B cell (primary cell): ENCODE results near the gene CRY1. TPM values are rescaled to one million over a fixed set of nuclear protein-coding genes. Genes with fewer than 3 reads are reported as not detected.

Source experiments
- ATAC-seq: fragments of 200-7000 bp; cut with Tn5 transposase; one replicate; pipeline ENCODE4 v1.10.0; 2021; ENCODE audit warnings: low read depth, mild to moderate bottlenecking, moderate number of reproducible peaks, moderate library complexity
- CTCF ChIA-PET: fragments of 350-600 bp; sonication (Branson Sonifier 250); formaldehyde crosslinking; loops from one replicate; lab custom pipeline; 2021; ENCODE audit warnings: antibody characterized with exemption, inconsistent platforms; lab: Charles Lee
- POLR2A ChIA-PET: fragments of 350-600 bp; sonication (Branson Sonifier 250); formaldehyde crosslinking; loops from one replicate; lab custom pipeline; 2021; ENCODE audit warnings: antibody characterized with exemption; lab: Charles Lee
- DNase-seq: peaks from one replicate; pipeline ENCODE4 v3.0.0; 2013
- H2AFZ ChIP-seq: 2 replicates; pipeline ENCODE4 v1.6.1; 2012; ENCODE audit warnings: mild to moderate bottlenecking, low read depth, low read length; ENCODE audit not compliant: insufficient read depth, poor library complexity, severe bottlenecking
- H3K27ac ChIP-seq, 2 donors: 1 replicate in 1 of 2; 2 replicates in 1 of 2; pipeline ENCODE4 v1.5.1; 2012 to 2013; ENCODE audit warnings: low read length in 2 of 2, mild to moderate bottlenecking in 2 of 2, moderate library complexity in 1 of 2
- H3K27me3 ChIP-seq, 4 experiments: fragments of 200-600 bp in 1 of 4; sonication (generic) in 1 of 4; replicated peaks in 1 of 4; 1 replicate in 2 of 4; 2 replicates in 2 of 4; pipeline versions ENCODE4 v1.6.1 to v1.7.0; 2013 to 2016; ENCODE audit warnings: low read length in 3 of 4, mild to moderate bottlenecking in 2 of 4, mixed read lengths in 1 of 4, moderate library complexity in 1 of 4; ENCODE audit not compliant: insufficient read depth in 4 of 4, control insufficient read depth in 3 of 4; ENCODE audit errors: control extremely low read depth in 1 of 4
- H3K36me3 ChIP-seq, 2 experiments: replicated peaks in 1 of 2; 1 replicate in 1 of 2; 2 replicates in 1 of 2; pipeline versions ENCODE4 v1.6.1 to v1.7.1; 2013; ENCODE audit warnings: low read length in 1 of 2; ENCODE audit not compliant: insufficient read depth in 2 of 2, control insufficient read depth in 1 of 2; ENCODE audit errors: control extremely low read depth in 1 of 2, extremely low read depth in 1 of 2
- H3K4me1 ChIP-seq, 2 donors: fragments of 200-600 bp in 1 of 2; sonication (generic) in 1 of 2; 1 replicate in 1 of 2; 2 replicates in 1 of 2; pipeline versions ENCODE4 v1.5.1 to v1.6.1; 2013 to 2017; ENCODE audit warnings: low read length in 2 of 2; ENCODE audit not compliant: control insufficient read depth in 2 of 2, insufficient read depth in 2 of 2
- H3K4me2 ChIP-seq: replicated peaks from 2 replicates; pipeline ENCODE3; 2012; ENCODE audit warnings: mild to moderate bottlenecking, low read depth, low read length; ENCODE audit not compliant: poor library complexity, severe bottlenecking
- H3K4me3 ChIP-seq, 5 experiments: fragments of 200-600 bp in 1 of 5; sonication (generic) in 1 of 5; 1 replicate in 3 of 5; 2 replicates in 2 of 5; pipeline versions ENCODE4 v1.5.1 to v1.7.0; 2011 to 2016; ENCODE audit warnings: low read length in 4 of 5, mild to moderate bottlenecking in 4 of 5, low read depth in 2 of 5, control low read depth in 1 of 5, moderate library complexity in 1 of 5; ENCODE audit not compliant: insufficient read depth in 1 of 5; ENCODE audit errors: control extremely low read depth in 1 of 5, extremely low read depth in 1 of 5
- H3K79me2 ChIP-seq: fragments of 200-600 bp; sonication (generic); one replicate; pipeline ENCODE4 v1.6.0; 2016; ENCODE audit warnings: low read length; ENCODE audit not compliant: control insufficient read depth, insufficient read depth
- H3K9ac ChIP-seq: fragments of 200-600 bp; sonication (generic); 2 replicates; pipeline ENCODE4 v1.6.1; 2017; ENCODE audit warnings: mild to moderate bottlenecking, low read length, moderate library complexity
- H3K9me3 ChIP-seq, 3 donors: one replicate each; pipeline versions ENCODE4 v1.6.1 to v1.7.1; 2013; ENCODE audit warnings: low read length in 2 of 3; ENCODE audit not compliant: control insufficient read depth in 2 of 3, insufficient read depth in 1 of 3; ENCODE audit errors: control extremely low read depth in 1 of 3
- H4K20me1 ChIP-seq: 2 replicates; pipeline ENCODE4 v1.6.0; 2012; ENCODE audit warnings: mild to moderate bottlenecking, low read length; ENCODE audit not compliant: insufficient read depth, control insufficient read depth, poor library complexity, severe bottlenecking
- H3K27ac Mint-ChIP-seq: one replicate; pipeline ENCODE4 v1.8.0; 2021; ENCODE audit warnings: mixed read lengths
- H3K27me3 Mint-ChIP-seq: one replicate; pipeline ENCODE4 v1.8.0; 2021; ENCODE audit warnings: mixed read lengths
- H3K4me1 Mint-ChIP-seq: one replicate; pipeline ENCODE4 v1.8.0; 2021; ENCODE audit warnings: mixed read lengths
- H3K4me3 Mint-ChIP-seq: one replicate; pipeline ENCODE4 v1.8.0; 2021; ENCODE audit warnings: mixed read lengths
- H3K9me3 Mint-ChIP-seq: one replicate; pipeline ENCODE4 v1.8.0; 2022; ENCODE audit warnings: mixed read lengths; ENCODE audit not compliant: insufficient read depth
- CTCF ChIP-seq: fragments of 200-600 bp; IDR thresholded peaks from one replicate; pipeline ENCODE4 v1.8.0; 2022; ENCODE audit warnings: antibody characterized with exemption, mild to moderate bottlenecking
- EZH2 ChIP-seq: IDR thresholded peaks from 2 replicates; pipeline ENCODE4 v1.6.1; 2012; ENCODE audit warnings: borderline replicate concordance, low read depth, mild to moderate bottlenecking, moderate library complexity, low read length; ENCODE audit not compliant: insufficient read depth, poor library complexity, severe bottlenecking
- WGBS: methylation state at CpG from one replicate; pipeline ENCODE4 v1.1.5; 2013; ENCODE audit warnings: missing lambda C conversion rate; ENCODE audit not compliant: insufficient coverage; 5-methylcytosine and 5-hydroxymethylcytosine counted together
- intact Hi-C: fragments of 100-400 bp; cut with micrococcal nuclease; formaldehyde crosslinking; loops from one replicate; pipeline ENCODE4 v1.10.0; 2022
- polyA plus RNA-seq: library from polyadenylated mRNA; depleted of rRNA; stranded (reverse); fragments of >200 nt; gene quantifications from 2 replicates; pipeline ENCODE4 v1.2.3, GENCODE V29; 2012
- total RNA-seq, 2 donors: library from RNA; stranded (reverse); fragments of 120-200 nt in 1 of 2; gene quantifications; 1 replicate in 1 of 2; 2 replicates in 1 of 2; pipeline versions ENCODE4 v1.2.3 to v1.2.4, GENCODE V29; 2013 to 2022

Gene CRY1
- total and polyA plus RNA-seq, 2 donors (not counting 1 experiment from before 2014, with no cell fraction given): 2.4 to 8.8 TPM

DNA sequence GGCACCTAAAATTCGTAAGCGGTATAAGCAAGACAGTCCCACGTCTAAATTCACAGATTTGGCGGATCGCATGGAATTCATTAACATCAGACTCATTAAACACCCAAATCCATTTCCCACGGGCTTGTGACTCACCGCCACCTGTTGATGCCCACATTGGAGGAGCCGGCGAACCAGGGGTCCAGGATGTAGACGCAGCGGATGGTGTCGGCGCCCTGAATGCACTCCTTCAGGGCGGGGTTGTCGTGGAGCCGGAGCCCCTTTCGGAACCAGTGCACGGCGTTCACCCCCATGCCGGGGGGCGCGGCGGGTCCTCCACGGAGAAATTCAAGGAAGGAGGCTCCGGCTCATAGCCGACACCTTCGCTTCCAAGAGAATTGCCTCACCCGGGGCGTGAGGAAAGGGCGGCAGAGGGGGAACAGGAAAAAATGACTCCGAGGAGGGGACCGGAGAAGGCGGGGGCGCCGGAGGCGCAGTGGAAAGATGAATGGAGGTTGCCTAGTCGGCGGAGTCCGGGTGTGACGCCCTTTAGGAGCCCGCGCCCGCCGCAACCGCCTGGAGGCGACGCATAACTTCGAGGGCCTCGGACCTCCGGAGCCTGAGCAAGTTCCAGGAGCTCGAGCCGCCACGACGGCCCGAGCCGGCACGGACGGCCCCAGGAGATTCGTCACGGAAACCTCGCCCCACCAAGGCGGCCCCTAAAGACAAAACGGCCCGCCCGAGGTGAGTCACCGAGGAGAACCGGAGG, 506 bp downstream of the CRY1 start:
- Histone ChIP-seq H3K79me2 (peaks cover 14% of the 10 kb centered on the region), H3K27ac (peak overlapping the region; percentile 95 to 96), H3K36me3 (no peaks in the 10 kb centered on the region), H3K9ac (peak overlapping the region; percentile 86), H3K27me3 (peaks cover 0 to 8% (median 2%) of the 10 kb centered on the region in 4 experiments), H4K20me1 (peaks cover 7% of the 10 kb centered on the region), H3K4me3 (peak overlapping the region; percentile 39 to 83 (median 79)), H2AFZ (peak overlapping the region; percentile 95), H3K9me3 (peaks cover 0 to 19% (median 2%) of the 10 kb centered on the region in 3 donors), H3K4me1 (peaks cover 16 to 24% of the 10 kb centered on the region in 2 donors), H3K4me2 (peak overlapping the region; percentile 85)
- no peak for TF ChIP-seq EZH2
- no peak for TF ChIP-seq CTCF
- ATAC-seq (peak; percentile 32), DNase-seq (peak; percentile 60)
- ChIA-PET POLR2A (no interaction called here), CTCF (interaction anchor here (0.7 to 4.0 kb wide), 5 partner anchors 12 to 514 kb away, joined by 3 to 27 read pairs (median 8); partner anchors contain the start of gene TMEM263)
- intact Hi-C loops: loop anchor here (1.0 to 2.0 kb wide), 6 partner anchors 11 to 790 kb away; partner anchors contain the start of genes MTERF2, PRDM4, TCP11L2 and TMEM263
- no peak overlapping the region for H3K4me3 Mint-ChIP-seq
- peaks cover 5% of the 10 kb centered on the region for H3K9me3 Mint-ChIP-seq
- no peak overlapping the region for H3K27ac Mint-ChIP-seq
- 4% methylated on average over 67 of the region's 67 CpGs for WGBS
- H3K4me1 Mint-ChIP-seq: peaks cover 9% of the 10 kb centered on the region
- peaks cover 17% of the 10 kb centered on the region for H3K27me3 Mint-ChIP-seq
